Activated CD8-positive, alpha-beta memory T cell treated with anti-CD3 and anti-CD28 coated beads, Interleukin-2, amount 50 U/mL, for 1 hour (primary cell): ENCODE measurements around the gene RAPSN.

ENCODE experiments used
- DNase-seq: peaks from one replicate; pipeline ENCODE4 v3.0.0-alpha.2; 2020; ENCODE audit errors: extremely low read depth

The RAPSN gene

GRCh38 chr11:47434011-47434786 lies 14.7 kb downstream of the RAPSN start:
- no peak for DNase-seq

- no peak for DNase-seq
Measured at GRCh38 chr11:47433157-47433556, 15.8 kb downstream of the RAPSN start.

GRCh38 chr11:47431356-47432083 lies 17.4 kb downstream of the RAPSN start:
- no peak for DNase-seq

GRCh38 chr11:47430524-47430923 lies 18.4 kb downstream of the RAPSN start:
- DNase-seq: no peak

GRCh38 chr11:47426062-47426956 lies 22.6 kb downstream of the RAPSN start, which contains the start of gene PSMC3:
PSMC3 (minus strand) TSS chr11:47426439; CDS start chr11:47426279, 160 bp downstream.
- DNase-seq: peak; percentile 96

GRCh38 chr11:47425611-47426010 lies 23.3 kb downstream of the RAPSN start:
- no peak for DNase-seq

- DNase-seq: no peak
Measured at GRCh38 chr11:47418454-47419259, 30.3 kb downstream of the RAPSN start.

GRCh38 chr11:47417712-47418111 lies 31.2 kb downstream of the RAPSN start:
- DNase-seq: no peak

- no peak for DNase-seq
Measured at GRCh38 chr11:47415949-47416472, 32.9 kb downstream of the RAPSN start.

GRCh38 chr11:47415091-47415854 lies 33.7 kb downstream of the RAPSN start:
- no peak for DNase-seq

GRCh38 chr11:47414685-47415070 lies 34.3 kb downstream of the RAPSN start:
- no peak for DNase-seq

GRCh38 chr11:47413908-47414684 lies 34.8 kb downstream of the RAPSN start:
- DNase-seq: no peak

- DNase-seq: no peak
Measured at GRCh38 chr11:47413351-47413750, 35.6 kb downstream of the RAPSN start.

GRCh38 chr11:47411884-47412746 lies 36.8 kb downstream of the RAPSN start:
- DNase-seq: no peak

GRCh38 chr11:47410370-47411264 lies 38.3 kb downstream of the RAPSN start:
- no peak for DNase-seq

- DNase-seq: no peak
Measured at GRCh38 chr11:47409440-47410369, 39.2 kb downstream of the RAPSN start.
